Head of caudate nucleus (tissue), 42 donors: Measurements from ENCODE around the gene SRGAP2B.
"Not testable (repeated sequence)": the region's sequence is repeated elsewhere in the genome, so short reads cannot be mapped to it uniquely, and the experiment has no call there.

Source experiments
- DNase-seq, 42 donors: peaks; one replicate each; pipeline versions ENCODE4 v3.0.0 to v3.0.0-alpha.2; 2020 to 2021; ENCODE audit warnings: mixed read lengths in 7 of 42
- intact Hi-C: fragments of 100-400 bp; cut with DNase I; formaldehyde crosslinking; loops from one replicate; pipeline ENCODE4 v1.15.0; 2022

The SRGAP2B gene

DNA sequence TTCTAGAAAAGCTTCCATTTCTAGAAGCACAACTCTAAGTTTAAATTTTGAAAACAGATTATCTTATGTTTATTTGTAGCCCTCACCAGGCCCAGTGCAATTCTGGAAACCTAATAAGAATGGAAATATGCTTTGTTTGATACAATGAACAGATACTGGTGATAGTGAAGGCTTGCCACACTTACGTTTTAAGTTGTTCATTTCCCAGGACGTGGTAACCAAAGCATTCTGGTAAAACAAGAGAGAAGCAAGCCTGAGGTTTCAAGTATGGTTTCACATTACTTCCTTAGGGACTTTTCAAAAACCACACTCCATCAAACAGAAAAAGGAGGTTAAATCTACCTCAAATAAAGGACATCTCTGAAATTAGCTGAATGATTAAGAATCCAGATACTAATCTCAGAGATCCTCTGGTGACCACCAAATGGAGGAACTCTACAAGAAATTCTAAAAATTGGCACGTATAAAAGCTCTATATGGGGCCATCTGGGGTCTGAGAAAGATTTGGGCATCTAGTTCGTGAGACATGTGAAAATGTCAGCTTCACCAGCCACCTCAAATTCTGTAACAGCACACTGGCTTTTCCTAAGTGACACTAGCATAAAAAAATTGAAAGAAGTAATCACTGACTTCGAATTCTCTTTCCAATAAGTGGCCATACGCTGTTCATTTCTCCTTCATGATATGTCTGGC is 164.9 kb downstream of the SRGAP2B start:
- DNase-seq, intact Hi-C loops: not testable (repeated sequence)

DNA sequence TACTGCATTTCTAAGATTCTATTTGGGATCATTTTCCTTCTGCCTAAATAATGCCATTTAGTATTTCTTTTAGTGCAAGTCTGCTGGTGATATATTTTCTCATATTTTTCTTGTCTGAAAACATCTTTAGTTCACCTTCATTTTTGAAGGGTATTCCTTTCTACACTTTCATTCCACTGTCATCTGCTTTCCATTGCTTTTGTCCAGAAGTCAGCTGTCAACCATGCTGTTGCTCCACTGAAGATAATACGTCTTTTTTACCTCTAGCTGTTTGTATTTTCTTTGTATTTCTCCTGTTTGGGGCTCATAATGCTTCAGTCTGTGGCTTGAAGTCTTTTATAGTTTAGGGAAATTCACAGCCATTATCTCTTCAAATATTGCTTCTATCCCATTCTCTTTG is 167.8 kb downstream of the SRGAP2B start:
- intact Hi-C loops, DNase-seq: not testable (repeated sequence)

DNA sequence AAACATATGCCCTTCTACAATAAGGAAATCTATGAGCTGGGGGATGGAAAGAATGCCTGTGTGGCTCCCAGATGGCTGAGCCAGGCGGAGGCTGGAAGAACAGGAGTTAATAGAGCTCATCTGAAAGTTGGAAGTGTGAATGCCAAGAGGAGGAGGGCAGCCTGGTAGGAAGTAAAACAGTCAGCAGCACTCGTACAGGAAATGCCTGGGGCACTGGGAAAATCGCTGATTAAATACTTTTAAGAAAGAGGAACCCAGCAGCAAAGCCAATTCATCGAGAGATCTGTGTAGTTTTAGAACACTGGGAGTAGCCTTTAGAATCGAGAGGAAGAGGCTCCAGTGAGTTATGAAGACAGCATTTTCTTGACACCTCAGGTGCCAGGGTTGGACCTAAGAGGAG is 171.5 kb downstream of the SRGAP2B start:
- intact Hi-C loops, DNase-seq: not testable (repeated sequence)

DNA sequence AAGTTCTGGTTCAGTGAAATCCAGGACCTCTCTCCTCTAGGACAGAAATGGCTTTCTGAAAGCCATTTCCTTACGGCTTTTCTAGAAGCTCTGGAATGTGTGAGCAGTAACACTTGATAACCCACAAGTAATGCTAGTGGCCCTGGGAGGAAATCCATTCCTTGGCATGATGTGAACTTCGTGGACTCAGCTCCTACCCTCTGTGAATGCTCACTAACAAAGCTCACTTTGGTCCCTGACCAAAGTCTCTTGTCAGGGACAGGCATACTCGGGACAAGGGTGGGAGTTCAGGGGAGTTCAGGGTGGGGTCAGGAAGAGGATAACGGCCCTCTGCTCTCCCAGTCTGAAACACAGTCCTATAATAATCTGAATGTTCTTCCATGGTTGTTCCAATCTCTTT is 172.3 kb downstream of the SRGAP2B start:
- intact Hi-C loops, DNase-seq: not testable (repeated sequence)

DNA sequence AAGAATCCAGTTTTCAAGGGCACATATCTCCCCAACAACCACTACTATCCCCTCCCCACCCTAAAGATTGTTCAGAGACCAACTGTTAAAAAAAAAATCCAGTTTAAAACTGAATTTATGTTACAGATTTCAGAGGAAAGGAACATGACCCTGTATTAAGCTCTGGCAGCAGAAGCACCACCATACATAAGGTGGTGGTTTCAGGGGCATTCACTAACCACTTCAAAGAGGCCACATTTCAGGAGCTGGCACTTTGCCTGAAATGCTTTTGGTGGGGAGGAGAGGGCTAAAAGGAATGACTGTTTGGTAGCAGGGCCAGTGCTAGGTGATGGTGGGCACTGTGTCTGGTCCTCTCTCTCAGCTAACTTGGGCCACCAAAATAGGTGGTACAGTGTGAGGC is 176.0 kb downstream of the SRGAP2B start:
- intact Hi-C loops, DNase-seq: not testable (repeated sequence)

DNA sequence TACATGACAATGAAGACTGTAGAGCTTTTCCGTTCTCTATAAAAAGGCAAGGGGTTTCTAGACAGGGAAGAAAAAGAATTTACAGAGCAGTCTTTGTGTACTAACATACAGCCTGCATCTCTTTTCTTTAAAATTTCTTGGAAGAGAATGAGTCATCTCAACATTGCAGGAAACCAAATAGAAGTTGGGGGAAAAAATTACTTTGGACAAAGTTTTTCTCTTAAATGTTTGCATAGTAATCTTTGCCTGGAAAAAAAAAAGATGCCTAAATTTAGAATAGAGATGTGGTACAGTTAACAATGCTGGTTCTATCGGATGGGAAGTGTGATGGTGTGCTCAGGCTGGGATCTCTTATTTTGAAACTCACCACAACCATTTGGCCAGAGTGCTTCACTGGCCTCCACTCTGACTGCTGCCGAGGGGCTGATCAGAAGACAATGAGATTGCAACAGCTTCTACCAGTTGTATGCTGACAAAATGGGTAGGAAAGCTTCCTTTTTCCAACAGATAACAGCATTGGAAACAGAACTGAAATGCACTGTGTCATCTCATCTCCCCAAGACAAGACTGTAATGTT is 177.0 kb downstream of the SRGAP2B start:
- intact Hi-C loops, DNase-seq: not testable (repeated sequence)

DNA sequence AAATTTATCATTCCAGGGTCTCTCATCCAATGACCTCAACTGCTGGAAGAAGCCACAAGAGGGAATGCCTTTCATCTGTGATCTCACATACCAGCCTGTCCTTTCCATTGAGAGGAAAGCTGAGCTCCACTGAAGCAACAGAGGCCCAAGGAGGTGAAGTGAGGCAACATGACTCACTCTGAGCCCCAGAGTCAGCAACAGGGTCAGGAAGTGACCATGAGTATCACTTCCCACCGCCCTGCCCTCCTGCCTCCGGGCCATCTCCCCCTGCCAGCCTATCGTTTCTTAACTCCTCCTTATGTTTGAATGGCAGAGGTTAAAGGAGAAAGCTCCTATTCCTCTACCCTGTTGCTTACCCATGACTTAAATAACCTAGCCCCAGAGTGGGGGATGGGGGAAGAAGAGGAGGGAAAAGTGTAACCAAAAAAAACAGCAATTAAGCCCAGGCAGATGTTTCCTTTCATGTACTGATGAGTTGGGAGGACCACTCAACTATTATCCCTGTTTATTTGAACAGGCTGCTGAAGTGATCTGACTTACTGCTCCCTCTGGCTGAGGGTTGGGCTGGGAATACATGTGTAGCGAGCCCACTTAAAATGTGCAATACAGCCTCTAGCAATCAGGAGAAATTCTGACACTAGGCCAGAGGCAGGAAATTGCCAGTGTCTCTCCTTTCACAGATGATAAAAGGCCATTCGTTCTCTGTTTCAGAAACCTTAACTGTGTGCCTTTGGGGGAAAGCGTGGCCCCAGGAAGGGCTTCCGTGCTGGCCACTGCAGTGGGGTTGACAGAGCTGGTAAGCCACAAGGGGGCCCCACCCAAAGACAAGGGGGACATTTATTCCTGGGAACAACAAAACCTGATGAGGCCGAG is 177.7 kb downstream of the SRGAP2B start:
- intact Hi-C loops, DNase-seq: not testable (repeated sequence)

DNA sequence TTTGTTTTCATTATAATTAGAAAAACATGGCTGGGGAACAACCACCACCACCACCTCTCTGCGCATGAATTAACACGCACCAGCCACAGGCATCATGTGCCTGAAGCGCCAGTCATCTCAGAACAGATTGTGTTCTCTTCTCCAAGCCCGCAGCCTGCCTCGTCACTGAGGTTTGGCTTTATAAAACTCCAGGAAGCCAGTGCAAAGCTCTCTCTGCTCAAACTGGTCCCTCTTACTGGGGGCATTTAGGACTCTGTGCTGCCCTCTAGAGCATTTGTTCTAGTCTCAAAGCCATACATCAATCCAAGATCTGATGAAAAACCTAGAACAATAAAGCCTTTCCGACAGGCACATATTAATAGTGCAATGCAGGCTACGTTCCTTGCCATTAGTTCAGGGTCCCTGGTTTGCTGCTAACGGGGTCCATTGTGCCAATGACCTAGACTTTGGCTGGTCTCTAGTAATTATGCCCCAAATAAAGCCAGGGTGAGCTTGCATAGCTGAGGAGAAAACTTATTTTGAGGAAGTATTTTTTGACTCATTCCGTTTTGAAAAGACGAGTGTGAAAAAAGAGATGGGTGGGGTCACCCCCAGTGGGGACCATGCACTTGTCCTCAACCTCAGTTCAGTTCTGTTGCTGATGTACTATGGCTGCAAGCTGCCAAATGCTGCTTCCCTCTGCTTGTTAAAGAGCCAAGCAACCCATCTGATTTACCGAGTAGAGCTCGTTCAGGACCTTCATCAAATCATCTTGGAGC is 181.0 kb downstream of the SRGAP2B start:
- intact Hi-C loops, DNase-seq: not testable (repeated sequence)

DNA sequence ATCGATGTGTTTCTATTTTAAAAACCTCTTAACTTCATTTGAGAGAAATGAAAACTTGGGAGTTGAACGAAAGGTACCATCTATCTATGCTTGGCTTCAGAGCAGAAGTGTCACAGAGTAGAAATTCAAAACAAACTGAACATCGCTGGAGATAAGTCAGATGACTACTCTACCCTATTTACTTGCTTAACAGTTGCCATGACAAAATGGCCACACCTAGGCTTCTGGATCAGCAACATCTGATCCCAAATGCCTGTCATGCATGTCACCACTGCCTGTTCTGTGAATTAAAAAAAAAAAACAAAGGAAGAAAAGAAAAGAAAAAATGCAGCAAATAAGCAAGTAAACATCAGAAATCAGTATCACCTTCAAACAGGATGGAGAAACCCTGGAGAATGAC is 181.7 kb downstream of the SRGAP2B start:
- intact Hi-C loops, DNase-seq: not testable (repeated sequence)

DNA sequence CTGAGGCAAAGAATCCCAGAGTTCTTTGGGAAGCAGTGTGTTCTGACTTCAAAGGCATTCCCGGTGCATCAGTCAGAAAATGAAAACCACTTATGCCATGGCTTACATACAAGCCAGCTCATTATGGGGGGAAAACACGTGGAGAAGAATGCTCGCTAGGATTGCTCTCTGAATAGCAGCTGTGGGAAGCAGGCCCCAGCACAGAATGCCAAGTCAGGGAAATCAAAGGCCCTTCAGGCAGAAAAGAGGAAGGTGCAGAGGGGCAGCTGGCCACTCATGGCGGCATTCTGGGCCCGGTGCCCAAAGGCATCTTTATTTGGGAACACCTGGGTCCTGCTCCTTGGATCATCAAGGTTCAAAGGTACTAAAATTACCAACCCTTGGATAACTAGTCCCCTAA is 184.4 kb downstream of the SRGAP2B start:
- DNase-seq, intact Hi-C loops: not testable (repeated sequence)

DNA sequence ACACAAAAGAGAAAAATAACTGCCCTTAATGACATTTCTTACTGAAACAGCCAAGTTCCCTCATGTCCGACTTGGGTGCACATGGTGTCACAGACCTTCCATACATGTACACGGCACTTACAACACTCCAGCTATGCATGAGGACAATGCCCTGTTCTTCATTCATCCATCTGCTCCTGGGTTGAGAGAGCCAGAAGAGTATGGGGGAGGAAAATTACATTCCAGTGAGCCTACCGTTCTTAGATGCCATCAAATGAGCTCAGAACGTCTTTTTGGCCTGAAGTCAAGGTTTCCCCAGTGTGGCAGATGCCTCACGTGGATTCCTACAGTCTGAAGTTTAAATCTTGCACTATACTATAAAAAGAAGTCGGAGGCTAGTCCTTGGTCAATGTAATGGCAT is 194.3 kb downstream of the SRGAP2B start:
- DNase-seq, intact Hi-C loops: not testable (repeated sequence)

DNA sequence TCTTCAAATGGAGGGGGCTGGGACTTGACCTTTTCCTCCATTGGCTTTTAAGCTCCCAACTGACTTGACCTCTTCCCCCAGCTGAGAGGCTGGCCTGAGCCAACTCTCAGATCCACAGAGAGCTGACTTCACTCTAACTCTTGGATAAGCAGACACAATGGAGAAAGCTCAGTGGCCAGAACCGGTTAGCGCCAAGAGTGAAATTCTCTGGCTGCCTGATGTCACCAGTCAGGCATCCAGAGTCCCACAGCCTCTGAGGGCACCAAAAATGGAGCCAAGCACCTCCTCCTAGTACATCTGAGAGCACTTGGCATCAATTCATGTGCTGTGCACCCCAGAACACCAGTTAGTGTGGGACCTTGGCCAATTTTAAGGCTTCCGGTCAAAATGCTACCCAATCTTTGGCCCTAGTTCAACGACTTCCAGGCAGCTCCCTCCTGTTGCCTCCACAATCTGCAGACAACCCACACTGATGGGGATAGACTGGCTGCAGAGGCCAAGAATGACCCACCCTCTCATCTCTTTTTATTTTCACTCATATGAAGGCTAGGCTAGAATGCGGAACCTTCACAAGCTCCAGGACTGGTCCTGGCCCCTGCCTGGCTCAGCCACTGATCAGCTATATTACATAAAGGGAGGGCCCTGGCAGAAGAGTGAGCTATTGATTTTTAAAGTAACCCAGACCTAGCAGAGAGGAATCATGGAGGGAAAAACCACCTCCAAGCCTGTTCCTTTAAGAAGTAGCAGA is 200.5 kb downstream of the SRGAP2B start:
- intact Hi-C loops, result not testable (repeated sequence)

DNA sequence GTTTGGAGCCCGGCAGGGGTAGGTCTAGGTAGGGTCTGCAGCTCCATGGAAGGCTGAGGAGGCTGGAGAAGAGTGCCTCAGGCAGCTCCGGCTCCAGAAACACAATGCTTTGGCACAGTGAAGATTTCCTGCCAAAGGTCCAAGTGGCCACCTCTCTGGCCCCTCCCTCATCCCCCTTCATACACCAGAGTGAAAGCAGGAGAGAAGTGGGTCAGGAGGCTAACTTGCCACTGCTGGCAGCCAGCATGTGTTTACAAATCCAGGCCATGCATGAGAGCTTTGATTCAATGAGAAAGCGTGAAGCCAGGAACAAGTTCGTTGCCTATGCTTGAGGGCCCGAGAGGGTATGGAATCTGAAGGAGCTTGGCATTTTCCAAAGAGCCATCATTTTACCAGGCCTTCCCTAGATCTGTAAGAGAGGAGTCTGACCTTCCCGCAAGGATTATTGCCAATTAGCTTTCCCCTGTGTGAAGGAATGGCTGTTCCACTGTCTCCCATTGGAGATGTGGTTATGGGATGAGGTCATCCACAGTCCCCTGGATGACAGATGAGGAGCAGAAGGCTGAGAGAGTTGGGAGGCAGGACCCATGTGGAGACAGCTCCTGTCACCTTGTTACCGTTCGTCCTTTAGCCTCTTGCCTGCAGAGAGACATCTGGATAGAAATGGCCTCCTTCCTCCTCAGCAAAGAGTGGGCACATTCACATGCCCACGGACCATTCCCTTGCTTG is 201.3 kb downstream of the SRGAP2B start:
- DNase-seq, intact Hi-C loops: not testable (repeated sequence)

More for the DNA sequence above, 200.5 kb downstream of the SRGAP2B start:
- DNase-seq, result not testable (repeated sequence)

DNA sequence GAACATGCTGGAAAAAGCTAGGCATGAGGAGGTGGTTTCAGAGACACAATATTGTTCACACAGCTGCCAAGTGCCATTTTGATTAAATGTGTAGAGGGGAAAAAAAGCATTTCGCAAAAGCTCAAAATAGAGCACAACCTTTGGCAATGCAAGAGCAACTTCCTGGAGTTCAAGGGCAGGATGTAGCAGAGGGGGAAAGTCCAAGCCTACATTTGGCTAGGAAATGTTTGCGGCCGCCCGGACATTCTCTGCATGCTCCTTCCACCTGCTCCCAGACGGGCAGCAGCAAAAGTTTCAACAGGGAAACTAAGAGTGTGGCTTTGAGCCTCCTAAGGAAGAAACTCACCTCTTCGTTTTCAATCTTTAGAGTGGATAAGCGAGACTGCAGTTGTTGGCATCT is 202.1 kb downstream of the SRGAP2B start:
- intact Hi-C loops, DNase-seq: not testable (repeated sequence)

DNA sequence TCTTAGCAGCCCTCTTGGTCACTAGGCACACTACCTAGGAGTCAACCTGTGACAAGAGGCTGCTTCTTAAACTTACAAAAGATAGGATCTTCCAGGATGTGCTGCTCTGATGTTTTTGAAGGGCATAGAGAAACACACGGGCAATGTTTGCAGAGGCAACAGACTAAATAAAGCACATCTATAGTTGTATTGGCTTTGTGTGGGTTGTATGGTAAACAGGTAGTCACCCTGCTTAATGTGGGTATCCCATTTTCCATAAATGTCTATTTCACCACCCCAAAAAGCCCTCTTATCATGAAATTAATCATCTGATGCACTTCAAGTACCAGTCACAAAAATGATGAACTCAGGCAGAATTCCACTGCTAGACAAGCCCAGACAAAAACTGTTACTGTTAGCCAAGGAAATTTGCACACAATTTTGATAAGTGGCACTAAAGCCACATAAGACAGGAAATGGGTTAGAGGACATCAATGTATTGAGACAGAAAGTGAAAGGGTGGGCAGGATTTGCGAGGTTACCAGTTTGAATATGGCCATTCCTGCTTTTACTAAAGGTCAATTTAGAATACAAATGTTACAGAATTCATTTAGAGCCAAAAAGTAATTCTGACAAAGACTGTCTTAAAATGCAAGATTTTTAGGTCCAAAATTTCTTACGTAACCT is 205.5 kb downstream of the SRGAP2B start:
- intact Hi-C loops, DNase-seq: not testable (repeated sequence)

DNA sequence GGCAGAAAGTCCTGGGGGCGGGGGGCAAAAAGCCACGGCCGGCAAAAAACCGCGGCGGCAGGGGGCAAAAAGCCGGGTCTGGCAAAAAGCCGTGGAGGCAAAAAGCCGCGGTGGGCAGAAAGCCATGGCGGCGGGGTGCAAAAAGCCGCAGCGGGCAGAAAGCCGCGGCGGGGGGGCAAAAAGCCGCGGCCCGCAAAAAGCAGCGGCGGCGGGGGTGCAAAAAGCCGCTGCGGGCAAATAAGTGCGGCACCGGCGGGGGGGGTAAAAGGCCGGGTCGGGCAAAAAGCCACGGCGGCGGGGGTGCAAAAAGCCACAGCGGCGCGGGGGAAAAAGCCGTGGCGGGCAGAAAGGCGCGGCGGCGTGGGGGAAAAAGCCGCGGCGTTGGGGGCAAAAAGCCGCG is 212.1 kb downstream of the SRGAP2B start:
- intact Hi-C loops, result not testable (repeated sequence)
- DNase-seq, result peak in 36 of 42 donors; percentile 3 to 72 (median 23)

DNA sequence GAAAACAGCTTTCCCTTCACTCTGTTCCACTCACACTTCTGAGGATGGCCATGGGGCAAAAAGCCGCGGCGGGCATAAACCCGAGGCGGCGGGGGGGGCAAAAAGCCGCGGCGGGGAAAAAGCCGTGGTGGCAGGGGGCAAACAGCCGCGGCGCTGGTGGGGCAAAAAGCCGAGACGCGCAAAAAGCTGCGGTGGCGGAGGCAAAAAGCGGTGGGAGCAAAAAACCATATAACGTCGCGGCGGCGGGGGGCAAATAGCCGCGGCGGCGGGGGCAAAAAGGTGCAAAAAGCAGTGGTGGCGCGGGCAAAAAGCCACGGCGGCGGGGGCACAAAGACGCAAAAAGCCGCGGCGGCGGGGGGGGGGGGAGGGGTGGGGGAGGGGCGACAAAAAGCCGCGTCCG is 212.8 kb downstream of the SRGAP2B start:
- peak in 4 of 42 donors; percentile 2 to 43 (median 23) for DNase-seq
- intact Hi-C loops, result not testable (repeated sequence)
